ENCODE measurements around the gene SULT1C4. TPM values are rescaled to one million over a fixed set of nuclear protein-coding genes. Genes with fewer than 3 reads are reported as not detected.
"Not testable (repeated sequence)": the region's sequence is repeated elsewhere in the genome, so short reads cannot be mapped to it uniquely, and the experiment has no call there.

The SULT1C4 gene
- 117 TPM for total RNA-seq

DNA sequence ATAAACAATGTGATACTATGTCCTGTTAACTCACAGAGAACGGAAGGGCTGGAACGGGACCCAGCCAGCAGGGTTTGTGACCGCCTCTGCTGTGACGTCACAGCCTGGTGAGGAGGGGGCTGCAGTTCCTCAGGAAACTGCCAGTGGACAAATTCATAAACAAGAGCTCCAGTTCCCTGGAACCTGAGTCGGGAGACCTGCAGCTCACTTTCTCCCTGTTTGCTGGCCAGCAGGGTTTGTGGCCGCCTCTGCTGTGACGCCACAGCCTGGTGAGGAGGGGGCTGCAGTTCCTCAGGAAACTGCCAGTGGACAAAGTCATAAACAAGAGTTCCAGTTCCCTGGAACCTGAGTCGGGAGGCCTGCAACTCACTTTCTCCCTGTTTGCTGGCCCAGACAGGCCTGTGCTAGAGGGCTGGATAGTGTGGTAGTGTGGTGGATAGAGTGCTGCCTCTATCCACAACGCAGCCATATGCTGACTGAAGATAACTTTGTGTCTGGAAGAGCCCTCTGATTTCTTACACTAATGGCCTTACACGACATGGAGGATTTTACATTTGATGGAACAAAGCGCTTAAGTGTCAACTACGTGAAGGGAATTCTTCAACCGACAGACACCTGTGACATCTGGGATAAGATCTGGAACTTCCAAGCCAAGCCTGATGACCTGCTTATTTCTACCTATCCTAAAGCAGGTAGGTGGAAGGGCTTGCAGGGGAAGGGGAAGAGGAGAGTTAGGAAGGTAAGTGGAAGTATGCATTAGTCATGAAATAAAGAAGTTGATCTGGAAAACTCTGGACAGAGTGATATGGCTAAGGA lies at the start of gene SULT1C4:
TSS of gene SULT1C4 (plus strand) at position 140 of the 816 bp plus-strand sequence. CDS start at position 524, 384 bp downstream.
- peak; percentile 80 for DNase-seq (ENCODE audit: low spot score)

DNA sequence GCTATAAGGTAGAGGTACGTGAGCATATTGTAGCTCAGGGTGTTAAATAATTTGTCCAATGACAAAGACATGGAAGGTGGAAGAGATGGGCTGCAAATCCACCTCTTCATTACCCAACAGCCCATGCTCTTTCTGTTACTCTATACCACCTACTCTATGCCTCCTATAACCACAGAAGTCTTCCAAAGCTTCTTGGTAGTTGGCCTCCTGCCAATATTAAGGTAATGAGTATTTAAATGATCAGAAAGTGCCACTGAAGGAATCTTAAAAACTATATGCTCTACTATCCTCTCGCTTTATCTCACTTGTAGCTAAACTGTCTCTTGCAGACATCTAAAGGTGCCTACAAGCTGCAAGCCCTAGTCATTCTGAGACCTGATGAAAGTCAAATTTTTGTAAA lies 48.0 kb upstream of the SULT1C4 start:
- DNase-seq (ENCODE audit: low spot score) = no peak

DNA sequence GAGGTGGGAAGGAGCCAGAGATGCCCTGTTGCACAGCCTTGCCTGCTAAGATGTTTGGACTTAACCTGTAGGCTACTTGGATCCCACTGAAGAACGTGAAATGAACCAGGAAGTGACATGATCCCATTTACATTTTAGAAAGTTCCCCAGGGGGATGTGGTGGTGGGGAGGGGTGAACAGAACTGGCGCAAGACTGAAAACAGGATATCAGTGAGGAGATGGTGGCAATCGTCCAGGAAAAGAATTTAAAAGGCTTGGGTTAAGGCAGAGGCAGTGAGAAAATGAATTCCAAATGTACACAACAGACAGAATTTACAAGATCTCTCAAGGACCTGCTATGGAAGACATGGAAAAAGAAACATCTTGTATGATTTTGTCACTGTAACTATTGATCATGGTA lies 46.8 kb upstream of the SULT1C4 start:
- no peak for DNase-seq (ENCODE audit: low spot score)

GRCh38 chr2:108345951-108346350 lies 31.8 kb upstream of the SULT1C4 start:
- no peak for DNase-seq (ENCODE audit: low spot score)

- DNase-seq (ENCODE audit: low spot score) = no peak
Observed at GRCh38 chr2:108346827-108347226, 30.9 kb upstream of the SULT1C4 start.

DNA sequence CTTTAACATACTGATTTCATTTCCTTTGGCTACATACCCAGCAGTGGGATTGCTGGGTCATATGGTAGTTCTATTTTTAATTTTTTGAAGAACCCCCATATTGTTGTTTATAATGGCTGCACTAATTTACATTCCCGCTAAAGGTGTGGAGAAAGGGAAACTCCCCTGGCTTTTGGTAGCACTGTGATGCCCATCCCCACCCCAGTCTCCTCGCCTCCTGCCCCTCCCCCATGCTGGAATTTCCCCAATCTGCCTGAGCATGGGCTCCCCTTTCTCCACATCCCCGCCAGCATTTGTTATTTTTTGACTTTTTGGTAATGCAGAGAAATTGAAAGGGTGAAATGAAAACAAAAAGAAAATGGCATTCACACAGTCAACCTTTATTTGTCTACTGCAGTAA lies 30.0 kb upstream of the SULT1C4 start:
- DNase-seq (ENCODE audit: low spot score) = no peak

DNA sequence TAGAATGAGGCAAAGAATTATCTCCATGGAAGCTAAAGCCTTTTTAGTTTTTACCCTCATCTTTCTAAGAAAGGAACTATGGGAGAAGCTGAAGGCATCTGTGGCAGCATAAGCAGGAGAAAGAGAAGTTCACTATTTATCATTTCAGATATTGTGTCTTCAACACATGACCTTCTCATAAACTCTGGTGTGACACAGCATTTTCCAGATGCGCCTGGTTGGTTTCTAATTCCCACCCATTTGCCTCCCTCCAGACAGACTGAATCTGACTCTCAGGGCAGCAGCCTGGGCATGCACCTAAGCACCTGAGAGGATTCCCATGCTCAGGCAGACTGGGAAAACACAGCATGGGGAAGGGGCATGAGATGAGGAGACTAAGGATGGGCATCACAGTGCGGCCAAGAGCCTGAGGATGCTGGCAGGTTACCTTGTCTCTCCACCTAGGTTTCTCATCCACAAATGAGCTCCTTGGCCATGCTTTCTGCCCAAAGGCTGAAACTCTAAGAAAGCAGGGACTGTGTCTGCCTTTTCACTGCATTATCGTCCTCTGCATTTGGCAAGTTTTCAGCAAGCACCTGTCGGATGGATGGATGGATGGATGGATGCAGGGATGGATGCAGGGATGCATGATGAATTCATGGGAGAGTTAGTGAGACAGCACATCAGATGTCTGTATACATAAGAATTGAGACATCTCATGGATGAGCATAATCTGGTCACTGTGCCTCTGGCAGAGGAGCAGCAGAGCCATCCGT lies 28.8 kb upstream of the SULT1C4 start:
- DNase-seq (ENCODE audit: low spot score) = no peak

GRCh38 chr2:108349571-108349928 lies 28.2 kb upstream of the SULT1C4 start:
- no peak for DNase-seq (ENCODE audit: low spot score)

DNA sequence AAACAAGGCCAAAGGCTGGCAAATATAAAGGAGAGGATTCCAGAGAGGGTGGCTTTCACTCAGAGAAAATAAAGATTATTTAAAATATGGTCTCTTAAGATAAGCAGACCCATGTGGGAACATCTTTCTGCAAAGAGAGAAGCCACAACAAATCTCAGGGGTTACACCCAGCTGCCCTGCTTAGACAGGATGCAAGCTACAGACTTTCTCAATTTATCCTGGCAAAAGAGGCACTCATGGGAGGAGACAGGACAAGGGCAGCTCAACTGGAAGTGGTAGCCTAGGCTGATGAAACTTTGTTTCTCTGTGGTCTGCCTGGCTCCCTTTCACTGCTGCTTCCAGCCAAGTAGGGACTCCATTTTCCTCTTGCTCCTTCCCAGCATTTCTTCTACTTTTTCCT lies 25.9 kb upstream of the SULT1C4 start:
- no peak for DNase-seq (ENCODE audit: low spot score)

DNA sequence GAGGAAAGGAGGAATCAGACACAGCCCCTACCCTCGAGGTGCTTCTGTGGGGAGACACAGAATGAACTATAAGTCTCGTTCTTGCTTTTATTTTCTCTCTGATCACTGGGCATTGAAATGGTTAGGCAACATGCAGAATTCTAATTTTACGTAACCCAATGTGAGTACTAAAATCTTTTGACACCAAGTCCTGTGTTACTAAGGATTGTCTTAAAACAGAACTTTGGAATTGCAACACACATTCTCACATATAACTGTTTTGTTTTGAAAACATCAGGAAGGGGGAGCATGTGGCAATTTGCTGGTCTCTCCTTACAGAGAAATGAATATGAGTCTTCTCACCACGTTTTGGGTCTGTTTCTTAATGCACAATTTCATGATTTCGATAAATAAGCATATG lies 23.6 kb upstream of the SULT1C4 start:
- DNase-seq (ENCODE audit: low spot score) = no peak

- DNase-seq (ENCODE audit: low spot score) = no peak
Observed at GRCh38 chr2:108355906-108356734, 21.6 kb upstream of the SULT1C4 start.

- not testable (repeated sequence) for DNase-seq (ENCODE audit: low spot score)
Observed at GRCh38 chr2:108359336-108359735, 18.4 kb upstream of the SULT1C4 start.

DNA sequence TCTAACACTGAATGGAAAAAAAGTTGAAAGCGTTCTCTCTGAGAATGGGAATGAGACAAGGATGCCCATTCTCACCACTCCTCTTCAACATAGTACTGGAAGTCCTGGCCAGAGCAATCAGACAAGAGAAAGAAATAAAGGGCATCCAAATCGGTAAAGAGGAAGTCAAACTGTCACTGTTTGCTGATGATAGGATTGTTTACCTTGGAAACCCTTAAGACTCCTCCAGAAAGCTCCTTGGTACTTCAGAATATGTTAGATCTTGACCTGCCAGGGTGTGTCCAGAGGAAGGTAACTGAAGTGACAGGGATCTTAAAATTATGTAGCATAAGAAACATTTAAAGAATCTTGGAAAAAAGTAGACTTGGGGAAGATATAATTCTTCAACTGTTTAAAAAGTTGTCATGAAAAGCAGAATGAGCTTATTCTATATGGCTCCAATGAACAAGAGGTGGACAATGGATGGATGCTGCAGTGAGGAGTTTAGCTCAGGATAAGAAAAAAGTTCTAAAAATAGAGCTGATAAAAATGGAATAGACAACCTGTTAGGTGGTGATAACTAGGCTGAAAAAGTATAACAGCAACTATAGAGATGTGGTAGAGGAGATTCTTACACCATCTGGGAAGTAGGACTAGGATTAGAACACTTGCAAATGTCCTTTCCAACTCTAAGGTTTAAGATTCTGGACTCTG lies 16.8 kb upstream of the SULT1C4 start:
- DNase-seq (ENCODE audit: low spot score) = no peak

- DNase-seq (ENCODE audit: low spot score) = no peak
Observed at GRCh38 chr2:108363024-108363907, 14.5 kb upstream of the SULT1C4 start.

GRCh38 chr2:108363908-108364225 lies 13.9 kb upstream of the SULT1C4 start:
- DNase-seq (ENCODE audit: low spot score) = no peak

GRCh38 chr2:108364676-108365297 lies 13.0 kb upstream of the SULT1C4 start:
- no peak for DNase-seq (ENCODE audit: low spot score)

GRCh38 chr2:108365656-108366055 lies 12.1 kb upstream of the SULT1C4 start:
- DNase-seq (ENCODE audit: low spot score) = no peak

- no peak for DNase-seq (ENCODE audit: low spot score)
Observed at GRCh38 chr2:108367014-108367413, 10.7 kb upstream of the SULT1C4 start.

DNA sequence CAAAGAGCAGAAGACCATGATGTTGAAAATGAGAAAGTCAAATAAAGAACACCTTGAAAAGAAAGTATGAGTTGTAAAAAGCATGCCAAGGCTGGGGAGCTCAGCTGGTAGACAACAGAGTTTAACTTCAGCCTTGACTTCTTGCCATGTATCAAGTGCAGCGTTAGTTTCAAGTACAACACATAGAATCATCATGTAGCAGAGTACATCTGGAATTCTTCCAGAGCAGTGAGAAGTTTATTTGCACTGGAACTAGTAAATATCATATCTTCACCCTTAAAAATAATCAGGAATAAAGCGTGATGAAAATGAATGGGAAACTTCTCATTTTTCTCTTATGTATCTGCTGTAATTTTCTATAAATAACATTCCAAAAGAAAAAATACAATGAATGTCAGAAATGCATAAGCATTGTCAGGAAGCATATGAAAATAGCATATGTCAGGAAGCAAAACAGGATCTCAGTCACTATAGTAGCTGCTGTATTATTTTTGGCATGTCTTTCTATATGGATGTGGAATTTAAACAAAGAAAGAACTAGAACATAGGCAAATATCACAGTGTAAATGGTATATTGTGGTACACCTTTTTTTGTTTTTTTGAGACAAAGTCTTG lies 10.1 kb upstream of the SULT1C4 start:
- no peak for DNase-seq (ENCODE audit: low spot score)

- DNase-seq (ENCODE audit: low spot score) = no peak
Observed at GRCh38 chr2:108369153-108369552, 8.6 kb upstream of the SULT1C4 start.
